ENCODE results near the gene BTBD9.

Gene BTBD9

GRCh38 chr6:38371881-38372280 lies 267.8 kb downstream of the BTBD9 start:
- H3K4me3 ChIP-seq (ENCODE audit: low read length) = no peak overlapping the region
- DNase-seq (ENCODE audit: low read depth) = no peak
- TF ChIP-seq CTCF (conservative IDR thresholded peaks at IDR 0.05; ENCODE audit: low read depth, low read length) = no peak

- TF ChIP-seq CTCF (conservative IDR thresholded peaks at IDR 0.05; ENCODE audit: low read depth, low read length) = no peak
- H3K4me3 ChIP-seq (ENCODE audit: low read length) = no peak overlapping the region
- no peak for DNase-seq (ENCODE audit: low read depth)
These were observed 268.8 kb downstream of the BTBD9 start for GRCh38 chr6:38370653-38371601.

GRCh38 chr6:38367231-38367630 lies 272.5 kb downstream of the BTBD9 start:
- no peak for TF ChIP-seq CTCF (conservative IDR thresholded peaks at IDR 0.05; ENCODE audit: low read depth, low read length)
- no peak for DNase-seq (ENCODE audit: low read depth)
- H3K4me3 ChIP-seq (ENCODE audit: low read length) = no peak overlapping the region

GRCh38 chr6:38366234-38366633 lies 273.5 kb downstream of the BTBD9 start:
- H3K4me3 ChIP-seq (ENCODE audit: low read length) = no peak overlapping the region
- no peak for TF ChIP-seq CTCF (conservative IDR thresholded peaks at IDR 0.05; ENCODE audit: low read depth, low read length)
- DNase-seq (ENCODE audit: low read depth) = no peak

GRCh38 chr6:38364775-38365174 lies 275.0 kb downstream of the BTBD9 start:
- DNase-seq (ENCODE audit: low read depth) = no peak
- TF ChIP-seq CTCF (conservative IDR thresholded peaks at IDR 0.05; ENCODE audit: low read depth, low read length) = no peak
- no peak overlapping the region for H3K4me3 ChIP-seq (ENCODE audit: low read length)

GRCh38 chr6:38364127-38364526 lies 275.6 kb downstream of the BTBD9 start:
- H3K4me3 ChIP-seq (ENCODE audit: low read length) = no peak overlapping the region
- no peak for TF ChIP-seq CTCF (conservative IDR thresholded peaks at IDR 0.05; ENCODE audit: low read depth, low read length)
- DNase-seq (ENCODE audit: low read depth) = no peak

GRCh38 chr6:38355519-38355918 lies 284.2 kb downstream of the BTBD9 start:
- DNase-seq (ENCODE audit: low read depth) = no peak
- TF ChIP-seq CTCF (conservative IDR thresholded peaks at IDR 0.05; ENCODE audit: low read depth, low read length) = no peak
- no peak overlapping the region for H3K4me3 ChIP-seq (ENCODE audit: low read length)

Data from retinal pigment epithelial cell (primary cell).